Measurements from ENCODE around the gene ERI3.
"Not testable (repeated sequence)": the region's sequence is repeated elsewhere in the genome, so short reads cannot be mapped to it uniquely, and the experiment has no call there.

ERI3 gene

GRCh38 chr1:44218503-44219300, 136.4 kb downstream of the ERI3 start:
- Histone ChIP-seq H3K4me3 (ENCODE audit: low read length) (no peak overlapping the region), H3K9me3 (ENCODE audit: control insufficient read depth, low read length) (no peaks in the 10 kb centered on the region), H3K4me1 (ENCODE audit: control insufficient read depth, insufficient read depth, low read length) (peaks cover 17% of the 10 kb centered on the region), H3K9ac (ENCODE audit: low read length) (no peak overlapping the region), H3K36me3 (ENCODE audit: control insufficient read depth, insufficient read depth, low read length) (peaks cover 6% of the 10 kb centered on the region), H3K27me3 (ENCODE audit: control insufficient read depth, insufficient read depth, low read length) (no peaks in the 10 kb centered on the region)

GRCh38 chr1:44217809-44218410, 137.1 kb downstream of the ERI3 start:
- H3K27me3 ChIP-seq (ENCODE audit: control insufficient read depth, insufficient read depth, low read length) = no peaks in the 10 kb centered on the region

GRCh38 chr1:44213222-44214112, 141.6 kb downstream of the ERI3 start, which contains the start of gene DMAP1:
DMAP1 (plus strand) TSS chr1:44213471; CDS start chr1:44213754, 283 bp downstream.
- Histone ChIP-seq H3K27me3 (ENCODE audit: control insufficient read depth, insufficient read depth, low read length) (no peaks in the 10 kb centered on the region), H3K36me3 (ENCODE audit: control insufficient read depth, insufficient read depth, low read length) (peaks cover 6% of the 10 kb centered on the region), H3K9ac (ENCODE audit: low read length) (peak within 1 kb of the TSS; percentile 88), H3K4me1 (ENCODE audit: control insufficient read depth, insufficient read depth, low read length) (peaks cover 27% of the 10 kb centered on the region), H3K9me3 (ENCODE audit: control insufficient read depth, low read length) (no peaks in the 10 kb centered on the region), H3K4me3 (ENCODE audit: low read length) (peak within 1 kb of the TSS; percentile 71)

More at GRCh38 chr1:44217809-44218410, 137.1 kb downstream of the ERI3 start:
- no peak overlapping the region for H3K4me3 ChIP-seq (ENCODE audit: low read length)
- H3K9me3 ChIP-seq (ENCODE audit: control insufficient read depth, low read length) = no peaks in the 10 kb centered on the region
- peaks cover 6% of the 10 kb centered on the region for H3K36me3 ChIP-seq (ENCODE audit: control insufficient read depth, insufficient read depth, low read length)
- no peak overlapping the region for H3K9ac ChIP-seq (ENCODE audit: low read length)
- H3K4me1 ChIP-seq (ENCODE audit: control insufficient read depth, insufficient read depth, low read length) = peaks cover 18% of the 10 kb centered on the region

GRCh38 chr1:44212355-44213221, 142.5 kb downstream of the ERI3 start:
- Histone ChIP-seq H3K9ac (ENCODE audit: low read length) (peak overlapping the region; percentile 88), H3K4me3 (ENCODE audit: low read length) (peak overlapping the region; percentile 71), H3K4me1 (ENCODE audit: control insufficient read depth, insufficient read depth, low read length) (peaks cover 20% of the 10 kb centered on the region), H3K27me3 (ENCODE audit: control insufficient read depth, insufficient read depth, low read length) (no peaks in the 10 kb centered on the region), H3K36me3 (ENCODE audit: control insufficient read depth, insufficient read depth, low read length) (no peaks in the 10 kb centered on the region), H3K9me3 (ENCODE audit: control insufficient read depth, low read length) (no peaks in the 10 kb centered on the region)

GRCh38 chr1:44210595-44210994, 144.5 kb downstream of the ERI3 start:
- Histone ChIP-seq H3K9me3 (ENCODE audit: control insufficient read depth, low read length) (no peaks in the 10 kb centered on the region), H3K9ac (ENCODE audit: low read length) (no peak overlapping the region), H3K27me3 (ENCODE audit: control insufficient read depth, insufficient read depth, low read length) (peaks cover 3% of the 10 kb centered on the region), H3K4me3 (ENCODE audit: low read length) (no peak overlapping the region), H3K4me1 (ENCODE audit: control insufficient read depth, insufficient read depth, low read length) (peaks cover 17% of the 10 kb centered on the region), H3K36me3 (ENCODE audit: control insufficient read depth, insufficient read depth, low read length) (no peaks in the 10 kb centered on the region)

- no peaks in the 10 kb centered on the region for H3K36me3 ChIP-seq (ENCODE audit: control insufficient read depth, insufficient read depth, low read length)
- no peak overlapping the region for H3K9ac ChIP-seq (ENCODE audit: low read length)
- no peak overlapping the region for H3K4me3 ChIP-seq (ENCODE audit: low read length)
- H3K27me3 ChIP-seq (ENCODE audit: control insufficient read depth, insufficient read depth, low read length) = peaks cover 3% of the 10 kb centered on the region
- H3K4me1 ChIP-seq (ENCODE audit: control insufficient read depth, insufficient read depth, low read length) = peaks cover 9% of the 10 kb centered on the region
- H3K9me3 ChIP-seq (ENCODE audit: control insufficient read depth, low read length) = no peaks in the 10 kb centered on the region
Observed at GRCh38 chr1:44208226-44208625, 146.8 kb downstream of the ERI3 start.

- not testable (repeated sequence) for H3K4me3 ChIP-seq (ENCODE audit: low read length); H3K4me1 ChIP-seq (ENCODE audit: control insufficient read depth, insufficient read depth, low read length); H3K9ac ChIP-seq (ENCODE audit: low read length); H3K27me3 ChIP-seq (ENCODE audit: control insufficient read depth, insufficient read depth, low read length); H3K9me3 ChIP-seq (ENCODE audit: control insufficient read depth, low read length); H3K36me3 ChIP-seq (ENCODE audit: control insufficient read depth, insufficient read depth, low read length)
Observed at GRCh38 chr1:44206545-44206944, 148.5 kb downstream of the ERI3 start.

GRCh38 chr1:44200336-44200735, 154.7 kb downstream of the ERI3 start:
- H3K36me3 ChIP-seq (ENCODE audit: control insufficient read depth, insufficient read depth, low read length) = no peaks in the 10 kb centered on the region
- no peak overlapping the region for H3K4me3 ChIP-seq (ENCODE audit: low read length)
- H3K9ac ChIP-seq (ENCODE audit: low read length) = no peak overlapping the region
- no peaks in the 10 kb centered on the region for H3K4me1 ChIP-seq (ENCODE audit: control insufficient read depth, insufficient read depth, low read length)
- no peaks in the 10 kb centered on the region for H3K9me3 ChIP-seq (ENCODE audit: control insufficient read depth, low read length)
- no peaks in the 10 kb centered on the region for H3K27me3 ChIP-seq (ENCODE audit: control insufficient read depth, insufficient read depth, low read length)

GRCh38 chr1:44174630-44175029, 180.4 kb downstream of the ERI3 start:
- Histone ChIP-seq H3K9me3 (ENCODE audit: control insufficient read depth, low read length) (no peaks in the 10 kb centered on the region), H3K4me3 (ENCODE audit: low read length) (no peak overlapping the region), H3K36me3 (ENCODE audit: control insufficient read depth, insufficient read depth, low read length) (no peaks in the 10 kb centered on the region), H3K27me3 (ENCODE audit: control insufficient read depth, insufficient read depth, low read length) (no peaks in the 10 kb centered on the region), H3K4me1 (ENCODE audit: control insufficient read depth, insufficient read depth, low read length) (no peaks in the 10 kb centered on the region), H3K9ac (ENCODE audit: low read length) (no peak overlapping the region)
